GM21390 (cell line): ENCODE data around the gene CORT.
"Not testable (repeated sequence)": the region's sequence is repeated elsewhere in the genome, so short reads cannot be mapped to it uniquely, and the experiment has no call there.

Experiments used
- ATAC-seq: cut with Tn5 transposase; IDR thresholded peaks from one replicate; pipeline ENCODE4 v1.9.1; 2021; ENCODE audit not compliant: unreplicated experiment

The CORT gene

DNA sequence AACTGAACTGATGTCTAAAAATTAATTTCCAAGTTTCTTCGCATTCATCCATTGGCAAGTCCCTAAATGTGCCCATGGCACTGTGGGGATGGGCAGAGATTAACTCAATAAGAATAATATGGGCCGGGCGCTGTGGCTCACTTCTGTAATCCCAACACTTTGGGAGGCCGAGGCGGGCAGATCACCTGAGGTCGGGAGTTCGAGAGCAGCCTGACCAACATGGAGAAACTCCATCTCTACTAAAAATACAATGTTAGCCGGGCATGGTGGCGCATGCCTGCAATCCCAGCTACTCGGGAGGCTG, 24.4 kb downstream of the CORT start:
- not testable (repeated sequence) for ATAC-seq

DNA sequence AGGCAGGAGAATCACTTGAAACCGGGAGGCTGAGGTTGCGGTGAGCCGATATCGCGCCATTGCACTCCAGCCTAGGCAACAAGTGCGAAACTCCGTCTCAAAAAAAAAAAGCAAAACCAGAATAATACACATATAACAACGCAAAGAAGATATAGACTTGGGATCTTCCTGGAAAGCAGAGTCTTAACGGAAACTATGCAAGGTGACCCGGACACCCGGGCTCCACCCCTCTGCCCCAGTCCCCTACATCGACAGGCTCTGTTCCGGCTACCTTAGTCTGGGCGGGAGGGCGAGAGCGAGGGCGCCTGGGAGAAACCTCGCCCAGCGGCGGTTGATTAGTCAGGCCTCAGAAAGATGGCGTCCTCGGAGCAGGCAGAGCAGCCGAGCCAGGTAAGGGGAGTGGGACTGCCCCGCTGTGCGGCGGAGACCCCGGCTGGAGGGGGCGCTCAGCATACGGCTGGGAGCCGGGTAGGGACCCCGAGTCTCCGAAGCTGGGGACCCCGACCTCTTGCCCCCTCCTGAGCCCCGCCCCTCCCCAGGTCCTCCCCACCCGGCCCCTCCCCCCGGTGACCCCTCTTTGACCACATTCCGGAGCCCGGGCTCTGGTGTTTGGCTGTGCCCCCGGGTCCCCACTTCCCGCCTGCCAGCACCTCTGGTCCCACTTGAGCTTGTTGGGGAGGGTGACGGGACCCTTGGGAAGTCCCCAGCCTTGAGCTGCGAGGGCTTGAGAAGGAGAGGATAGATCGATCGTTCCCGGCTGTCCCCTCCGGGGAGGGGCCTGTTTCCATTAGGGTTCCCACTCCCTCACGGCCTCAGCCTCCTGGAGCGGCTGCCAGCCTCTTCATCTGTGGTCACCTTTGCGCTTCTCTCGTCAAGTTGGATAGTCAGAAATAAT, 25.0 kb downstream of the CORT start, which contains the start of gene PEX14:
TSS of gene PEX14 (plus strand) at position 338 of the 895 bp plus-strand sequence. CDS start at position 355, 17 bp downstream.
- ATAC-seq: peak; percentile 55

DNA sequence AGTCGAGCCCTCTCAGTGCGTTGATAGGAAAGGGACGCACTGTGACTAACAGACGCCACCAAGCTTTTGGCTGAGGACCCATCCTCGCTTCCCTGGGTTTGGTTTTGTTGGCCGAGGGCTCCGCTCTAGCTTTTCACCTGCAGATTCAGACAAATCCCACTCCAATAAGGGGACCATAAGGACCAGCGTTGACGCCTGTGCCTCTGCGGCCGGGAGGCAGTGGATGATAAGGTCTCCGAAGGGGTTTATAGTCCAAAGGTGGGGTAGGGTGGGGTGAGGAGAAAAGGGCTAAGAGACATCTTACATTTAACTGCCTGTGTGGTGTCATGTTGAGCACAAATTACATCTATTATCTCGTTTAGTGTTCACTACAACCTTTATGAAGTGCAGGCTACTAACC, 25.7 kb downstream of the CORT start:
- no peak for ATAC-seq

DNA sequence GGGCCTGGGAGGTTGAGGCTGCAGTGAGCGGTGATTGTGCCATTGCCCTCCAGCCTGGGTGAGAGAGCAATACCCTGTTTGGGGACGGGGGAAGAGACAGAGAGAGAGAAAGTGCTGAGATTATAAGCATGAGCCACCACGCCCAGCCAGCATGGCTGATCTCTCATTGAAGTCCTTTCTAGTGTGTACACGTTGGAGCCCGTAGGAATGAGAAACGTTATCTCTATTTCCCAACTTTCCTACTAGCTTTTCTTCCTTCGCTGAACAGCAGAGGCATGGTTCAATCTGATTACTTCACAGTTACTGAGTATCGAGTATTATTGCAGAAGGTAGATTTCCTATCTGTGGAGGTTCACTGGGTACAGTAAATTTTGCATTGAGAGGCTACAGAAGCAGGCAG, 29.5 kb downstream of the CORT start:
- ATAC-seq: no peak

DNA sequence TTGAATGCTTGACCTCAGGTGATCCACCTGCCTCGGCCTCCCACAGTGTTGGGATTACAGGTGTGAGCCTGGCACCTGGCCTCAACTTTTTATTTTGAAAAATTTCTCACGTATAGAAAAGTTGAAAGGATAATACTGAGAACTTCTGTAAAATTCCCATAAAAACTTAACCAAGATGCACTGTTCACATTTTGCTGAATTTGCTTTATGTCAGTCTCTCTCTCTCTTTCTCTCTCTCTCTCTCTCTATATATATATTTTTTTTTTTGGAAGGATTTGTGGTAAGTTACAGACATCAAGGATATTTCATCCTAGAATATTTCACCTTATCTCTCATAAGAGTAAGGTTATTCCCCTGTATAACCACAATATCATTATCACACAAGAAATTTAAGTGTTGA, 30.8 kb downstream of the CORT start:
- no peak for ATAC-seq

DNA sequence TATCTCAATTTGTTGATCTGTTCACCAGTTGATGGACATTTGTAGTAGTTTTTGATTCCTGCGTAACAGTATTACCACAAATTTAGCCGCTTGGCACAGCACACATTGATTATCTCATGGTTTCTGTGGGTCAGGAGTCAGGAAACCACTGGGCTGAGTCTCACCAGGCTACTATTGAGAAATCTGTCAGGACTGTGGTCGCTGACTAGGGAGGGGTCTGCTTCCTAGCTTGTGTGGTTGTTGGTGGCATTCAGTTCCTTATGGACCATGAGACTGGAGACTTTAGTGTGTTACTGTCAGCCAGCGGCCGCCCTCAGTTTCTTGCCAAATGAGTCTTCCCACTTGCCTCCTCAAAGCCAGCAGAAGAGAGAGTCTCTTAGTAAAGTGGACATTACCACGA, 34.7 kb downstream of the CORT start:
- ATAC-seq: no peak

DNA sequence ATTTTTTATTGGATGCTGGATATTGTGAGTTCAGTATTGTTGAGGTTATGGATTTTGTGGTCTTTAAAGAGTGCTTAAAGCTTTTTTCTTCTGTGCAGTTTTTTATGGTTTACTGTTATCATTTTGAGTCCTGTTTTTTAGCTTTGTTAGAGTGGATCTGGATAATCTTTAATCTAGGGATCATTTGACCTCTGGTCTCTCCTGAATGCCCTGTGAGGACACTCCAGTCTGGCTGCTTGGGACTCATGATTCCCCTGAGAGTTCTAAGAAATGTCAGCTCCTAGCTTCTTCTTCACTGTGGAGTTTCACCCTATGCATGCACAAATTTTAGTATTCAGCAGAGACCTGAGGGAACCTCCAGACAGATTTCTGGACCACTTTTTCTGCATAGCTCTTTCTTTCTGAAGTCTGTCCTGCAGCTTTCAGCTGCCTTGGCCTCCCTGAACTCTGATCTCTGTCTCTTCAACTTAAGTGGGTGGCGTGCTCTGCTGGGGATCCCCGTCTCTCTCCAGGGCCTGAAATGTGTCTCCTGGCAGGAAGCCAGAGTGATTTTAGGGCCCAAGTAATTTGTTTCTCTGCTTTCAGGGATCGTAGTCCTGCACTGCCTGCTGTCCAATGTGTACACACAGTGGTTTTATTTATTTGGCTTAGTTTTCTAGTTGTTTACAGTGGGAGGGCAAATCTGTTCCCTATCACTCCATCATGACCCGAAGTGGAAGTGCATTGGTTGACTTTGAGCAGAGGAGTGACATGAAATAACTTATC, 39.6 kb downstream of the CORT start:
- ATAC-seq: no peak

DNA sequence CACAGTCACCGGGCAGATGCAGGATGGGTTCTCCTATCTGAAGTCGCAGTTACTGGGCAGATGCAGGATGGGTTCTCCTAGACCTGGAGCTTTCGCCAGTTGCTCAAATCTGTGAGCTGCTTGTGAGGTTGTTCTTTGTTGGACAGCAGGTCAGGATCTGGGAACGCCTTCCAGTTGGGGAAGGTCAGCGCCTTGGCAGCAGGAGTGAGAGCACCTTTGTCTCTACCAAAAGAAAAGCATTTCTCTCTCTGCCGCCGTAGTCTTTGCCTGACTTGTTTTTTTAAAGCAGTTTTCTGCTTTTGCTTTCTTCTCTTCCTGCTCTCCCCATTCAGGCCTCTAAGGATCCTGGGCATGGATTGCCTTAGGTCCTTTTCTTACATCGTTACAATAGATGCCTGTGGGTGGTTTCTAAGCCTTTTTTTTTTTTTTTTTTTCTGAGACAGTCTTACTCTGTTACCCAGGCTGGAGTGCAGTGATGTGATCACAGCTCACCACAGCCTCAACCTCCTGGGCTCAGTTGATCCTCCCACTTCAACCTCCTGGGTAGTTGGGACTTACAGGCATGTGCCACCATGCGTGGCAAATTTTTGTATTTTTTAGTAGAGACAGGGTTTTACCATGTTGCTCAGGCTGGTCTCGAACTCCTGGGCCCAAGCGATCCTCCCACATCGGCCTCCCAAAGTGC, 40.6 kb downstream of the CORT start:
- no peak for ATAC-seq

DNA sequence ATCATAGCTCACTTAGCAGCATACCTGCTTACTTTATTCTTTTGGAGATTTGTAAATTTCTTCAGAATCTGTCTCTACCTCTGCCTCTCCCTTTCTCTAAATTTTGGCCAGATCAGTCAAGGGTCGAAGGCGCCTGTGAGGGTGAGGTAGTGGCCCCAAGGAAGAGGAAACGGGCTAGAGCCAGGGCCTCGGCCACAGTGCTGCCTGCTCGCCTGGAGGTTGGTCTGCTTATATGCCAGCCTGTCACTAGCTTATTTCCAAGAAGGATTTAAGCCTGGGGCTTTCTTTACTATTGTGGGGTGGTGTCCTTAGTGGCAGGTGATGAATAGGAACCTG, 44.6 kb downstream of the CORT start:
- ATAC-seq: no peak

DNA sequence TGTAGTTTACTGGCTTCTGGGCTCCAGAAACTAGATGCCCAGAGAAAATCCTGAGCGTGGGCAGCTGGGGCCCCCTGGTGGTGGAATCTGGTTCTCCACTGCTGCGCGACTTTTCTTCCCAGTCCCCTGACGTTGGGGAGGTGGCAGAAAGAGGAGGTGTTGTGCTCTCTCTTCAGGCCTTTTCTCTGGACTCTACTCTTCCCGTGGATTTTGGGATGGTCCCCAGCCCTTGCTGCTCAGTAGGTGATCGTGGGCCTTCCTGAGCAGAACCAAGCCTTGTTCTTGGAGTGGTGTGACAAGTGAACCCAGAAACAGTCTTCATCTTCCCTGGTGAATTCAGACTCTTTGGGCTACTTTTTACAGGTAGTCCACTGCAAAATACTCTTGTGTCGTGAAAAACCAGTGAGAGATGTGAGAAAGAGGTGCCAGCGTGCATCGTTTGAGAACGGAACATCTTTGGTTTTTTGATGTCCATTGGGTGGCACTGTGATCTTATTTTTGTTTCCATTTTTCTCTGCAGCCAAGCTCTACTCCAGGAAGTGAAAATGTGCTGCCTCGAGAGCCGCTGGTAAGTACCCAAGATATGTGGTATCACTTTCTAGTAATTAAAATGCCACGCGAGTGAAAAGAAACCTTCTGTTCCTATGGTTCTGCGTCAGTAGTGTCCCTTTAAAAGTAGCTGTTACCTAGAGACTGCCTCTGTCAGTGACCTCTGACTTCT, 45.1 kb downstream of the CORT start:
- peak; percentile 74 for ATAC-seq

DNA sequence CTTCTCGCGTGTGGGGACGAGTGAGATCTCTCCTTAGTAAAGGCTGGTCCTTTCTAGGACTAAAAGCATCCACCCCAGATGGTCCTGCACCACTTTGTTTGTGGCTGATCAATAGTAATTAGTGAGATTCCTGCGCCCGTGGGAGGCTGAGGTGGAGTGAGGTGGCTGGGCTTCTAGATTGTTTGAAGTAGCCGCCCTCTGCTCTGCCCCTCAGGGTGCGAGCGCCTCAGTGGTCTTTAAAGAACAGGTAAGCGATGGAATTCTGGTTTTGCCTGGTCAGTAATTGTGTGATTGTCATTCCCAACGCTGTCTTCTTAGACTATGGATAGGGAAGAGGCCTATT, 45.6 kb downstream of the CORT start:
- ATAC-seq: no peak

DNA sequence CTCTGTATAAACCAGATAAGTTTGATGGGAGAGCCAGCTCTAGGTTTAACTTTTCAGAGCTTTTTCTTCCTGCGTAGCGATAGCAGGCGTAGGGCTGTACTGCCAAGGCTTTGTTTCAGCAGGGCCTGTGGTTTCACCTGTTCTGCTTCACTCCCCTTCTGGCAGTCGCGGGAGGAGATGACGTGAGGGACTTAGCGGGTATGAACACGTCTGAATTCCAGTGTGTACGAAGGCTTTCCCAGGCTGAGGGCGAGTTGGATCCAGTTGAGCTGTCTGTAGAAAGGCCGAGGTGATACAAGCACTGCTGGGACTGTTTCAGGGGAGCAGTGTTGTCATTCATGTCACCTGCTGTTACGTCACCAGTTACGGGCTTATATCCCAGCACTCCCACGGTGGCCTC, 46.1 kb downstream of the CORT start:
- ATAC-seq: no peak

DNA sequence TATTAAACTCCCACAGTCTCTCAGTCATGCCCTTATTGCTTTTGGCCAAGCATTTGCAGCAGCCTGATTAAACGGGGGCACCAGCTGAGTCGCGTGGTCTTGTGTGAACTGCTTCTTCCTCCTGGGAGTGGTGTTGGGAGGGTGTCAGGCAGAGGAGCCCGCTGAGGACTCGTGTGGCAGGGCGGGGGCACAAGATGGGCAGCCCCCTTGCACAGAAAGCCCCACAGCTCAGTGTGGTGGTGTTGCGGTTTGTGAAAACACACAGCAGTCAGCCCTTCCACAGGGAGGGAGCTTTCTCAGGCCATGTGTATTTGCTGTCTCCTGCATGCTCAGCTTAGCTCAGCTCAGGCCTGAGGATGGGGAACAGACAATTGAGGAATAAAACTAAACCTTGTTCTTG, 47.3 kb downstream of the CORT start:
- ATAC-seq: no peak

DNA sequence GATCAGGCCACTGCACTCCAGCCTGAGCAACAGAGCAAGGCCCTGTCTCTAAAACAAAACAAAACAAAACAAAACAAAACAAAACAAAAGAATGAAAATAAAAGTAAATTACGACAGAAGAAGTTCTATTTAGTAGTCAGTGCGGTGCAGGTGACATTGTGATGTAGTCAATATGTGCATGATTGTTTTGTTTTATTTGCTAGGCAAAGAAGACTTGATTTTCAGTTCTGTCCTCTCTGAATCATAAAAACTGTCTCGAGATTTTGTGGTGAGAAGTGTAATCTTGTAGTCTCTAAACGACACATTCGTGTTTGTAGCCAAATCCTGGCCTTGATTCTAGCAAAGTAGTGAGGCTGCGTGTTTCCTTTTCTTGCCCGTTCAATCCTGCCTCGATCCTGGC, 48.4 kb downstream of the CORT start:
- ATAC-seq: no peak
